HG02678 (cell line): ENCODE data around the gene NOVA2.
A peak's percentile ranks its signal among the peaks of the same experiment; 100 is the strongest.

Source experiments
- ATAC-seq: cut with Tn5 transposase; IDR thresholded peaks from one replicate; pipeline ENCODE4 v1.9.1; 2021; ENCODE audit warnings: mild to moderate bottlenecking, moderate library complexity; ENCODE audit not compliant: unreplicated experiment

NOVA2 gene, protein sequence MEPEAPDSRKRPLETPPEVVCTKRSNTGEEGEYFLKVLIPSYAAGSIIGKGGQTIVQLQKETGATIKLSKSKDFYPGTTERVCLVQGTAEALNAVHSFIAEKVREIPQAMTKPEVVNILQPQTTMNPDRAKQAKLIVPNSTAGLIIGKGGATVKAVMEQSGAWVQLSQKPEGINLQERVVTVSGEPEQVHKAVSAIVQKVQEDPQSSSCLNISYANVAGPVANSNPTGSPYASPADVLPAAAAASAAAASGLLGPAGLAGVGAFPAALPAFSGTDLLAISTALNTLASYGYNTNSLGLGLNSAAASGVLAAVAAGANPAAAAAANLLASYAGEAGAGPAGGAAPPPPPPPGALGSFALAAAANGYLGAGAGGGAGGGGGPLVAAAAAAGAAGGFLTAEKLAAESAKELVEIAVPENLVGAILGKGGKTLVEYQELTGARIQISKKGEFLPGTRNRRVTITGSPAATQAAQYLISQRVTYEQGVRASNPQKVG

DNA sequence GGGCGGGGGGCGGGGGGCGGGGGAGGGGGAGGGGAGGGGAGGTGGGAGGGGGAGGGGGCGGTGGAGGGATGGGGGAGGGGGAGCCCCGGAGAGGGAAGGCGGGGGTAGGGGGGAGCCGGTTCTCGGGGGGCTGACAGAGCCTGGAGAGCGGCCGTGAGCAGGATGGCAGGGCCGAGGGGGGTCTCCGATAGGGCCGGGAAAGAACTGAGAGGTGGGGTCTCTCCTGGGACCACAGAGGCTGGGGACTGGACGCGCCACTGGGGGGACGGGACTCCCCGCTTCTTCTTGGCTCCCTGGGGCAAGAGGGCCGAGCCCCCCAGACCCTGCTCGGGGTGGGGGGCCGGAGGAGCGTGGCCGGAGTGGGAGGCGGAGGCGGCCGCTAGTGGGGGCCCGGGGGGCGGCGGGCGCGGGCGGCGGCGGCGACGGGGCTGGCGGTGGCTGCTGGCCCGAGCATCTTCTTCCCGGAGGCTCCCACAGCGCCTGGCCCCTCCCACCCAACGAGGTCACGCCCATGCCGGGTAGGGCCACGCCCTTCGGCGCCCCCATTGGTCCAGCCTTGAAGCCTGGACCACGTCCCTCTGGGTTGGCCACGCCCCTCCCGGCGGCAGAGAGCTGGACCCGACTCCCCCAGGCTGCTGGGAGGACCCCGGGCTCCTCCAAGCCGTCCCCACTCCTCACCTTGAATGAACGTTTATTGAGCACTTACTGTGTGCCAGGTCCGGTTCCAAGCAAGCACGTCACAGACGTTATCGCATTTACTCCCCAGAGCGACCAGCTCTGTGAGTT lies at the start of gene NOVA2:
NOVA2 (minus strand) TSS at position 313 of the 786 bp plus-strand sequence. CDS start 514 bp downstream, outside the sequence.
- no peak for ATAC-seq

DNA sequence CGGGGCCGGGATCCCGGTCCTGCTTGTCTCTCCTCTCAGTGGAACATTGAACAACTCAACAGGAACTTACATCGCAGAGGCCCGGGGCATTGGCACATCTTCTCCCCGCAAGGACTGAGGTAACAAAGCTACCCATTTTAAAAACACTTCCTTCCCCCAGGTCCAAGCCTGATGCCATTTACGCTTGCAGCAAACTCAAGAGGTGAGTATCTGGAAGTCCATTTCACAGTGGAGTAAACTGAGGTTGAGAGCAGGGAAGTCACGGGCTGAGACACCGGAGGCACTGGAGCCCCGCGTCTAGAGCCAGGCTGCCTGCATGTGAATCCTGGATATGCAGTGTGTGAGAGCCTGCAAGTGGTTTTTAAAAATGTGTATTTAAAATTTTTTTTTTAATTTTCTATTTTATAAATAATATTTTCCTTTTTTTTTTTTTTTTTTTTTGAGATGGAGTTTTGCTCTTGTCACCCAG lies 49.7 kb upstream of the NOVA2 start:
- no peak for ATAC-seq

DNA sequence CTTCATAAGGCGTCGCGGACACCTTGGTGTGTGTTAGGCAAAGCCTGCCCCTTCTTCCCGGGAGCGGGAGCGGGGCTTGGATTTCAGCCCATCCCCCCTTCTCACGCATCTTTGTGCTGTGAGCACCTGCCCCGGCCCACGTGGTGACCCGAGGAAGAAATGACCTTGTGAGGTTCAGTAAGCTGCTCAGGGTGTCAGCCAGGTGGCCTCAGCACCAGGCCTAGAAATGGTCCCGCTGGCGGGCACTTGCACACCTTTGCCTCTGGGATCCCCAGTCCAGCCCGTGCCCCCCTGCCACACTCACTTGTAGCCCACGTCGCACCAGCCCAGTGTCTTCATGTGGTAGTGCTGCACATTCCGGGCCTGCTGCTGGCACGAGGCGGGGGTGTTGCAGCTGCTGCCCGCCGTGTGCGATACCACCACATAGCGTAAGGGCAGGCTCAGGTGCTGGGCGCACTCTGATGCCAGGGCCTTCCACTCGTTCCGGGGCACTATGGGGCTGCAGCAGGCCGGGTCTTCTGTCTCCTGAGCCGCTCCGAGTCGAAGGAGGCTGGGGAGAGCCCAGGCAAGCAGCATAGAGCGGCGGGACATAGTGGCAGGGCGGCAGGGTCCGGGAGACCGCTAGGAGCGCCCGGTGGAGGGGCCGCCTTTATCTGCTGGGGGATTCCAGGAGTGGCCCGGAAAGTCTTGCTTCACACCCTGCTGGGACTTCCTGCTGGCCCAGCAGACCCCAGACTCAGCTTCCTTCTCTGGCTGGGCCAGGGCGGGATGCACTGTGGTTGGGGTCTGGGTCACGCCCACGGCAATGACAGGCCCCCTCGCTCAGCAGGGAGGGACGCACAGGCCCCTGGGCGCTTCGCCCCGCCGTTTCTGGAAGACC lies 49.0 kb upstream of the NOVA2 start, which contains the start of gene PGLYRP1:
PGLYRP1 (minus strand) TSS at position 623 of the 880 bp plus-strand sequence; CDS start at position 591, 32 bp downstream.
- no peak for ATAC-seq

DNA sequence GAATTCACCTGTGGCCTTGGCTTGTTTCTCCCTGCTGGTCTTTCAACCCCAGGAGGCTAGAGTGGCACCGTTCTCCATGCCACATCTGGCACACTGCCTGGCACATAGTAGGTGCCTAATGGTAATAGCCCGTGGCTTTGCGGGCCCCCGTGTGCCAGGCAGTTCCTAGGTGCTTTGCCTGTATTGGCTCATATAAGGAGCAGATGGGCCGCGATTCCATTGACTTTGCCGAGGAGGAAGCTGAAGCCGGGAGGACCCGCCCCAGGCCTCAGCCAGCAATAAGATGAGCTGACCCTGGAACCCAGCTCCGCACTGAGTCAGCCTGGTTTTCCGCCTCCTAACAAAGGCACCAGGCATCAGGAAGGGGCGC lies 48.4 kb upstream of the NOVA2 start:
- ATAC-seq, result no peak

DNA sequence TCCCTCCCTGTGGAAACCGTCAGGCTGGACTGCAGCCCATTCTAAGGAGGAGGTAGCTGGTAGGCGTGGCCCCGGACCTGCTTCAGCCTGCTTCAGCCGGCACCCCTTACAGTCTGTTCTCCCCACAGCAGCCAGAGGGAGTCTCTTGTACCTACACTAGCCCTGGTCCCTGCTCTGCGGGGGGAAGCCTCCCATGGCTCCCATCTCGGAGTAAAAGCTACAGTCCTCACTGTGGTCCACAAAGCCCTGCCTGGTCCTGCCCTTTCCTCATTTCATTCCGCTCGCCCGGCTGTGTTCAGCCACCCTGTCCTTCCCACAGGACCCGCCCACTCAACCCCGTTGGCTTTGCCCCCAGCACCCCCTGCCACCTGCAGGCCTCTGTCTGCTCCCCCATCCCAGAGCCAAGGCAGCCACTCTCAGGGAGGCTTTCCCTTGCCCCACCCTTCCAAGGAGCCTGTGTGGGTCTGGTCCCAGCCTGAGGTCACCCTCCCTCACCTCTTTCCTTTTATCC lies 47.9 kb upstream of the NOVA2 start:
- no peak for ATAC-seq

DNA sequence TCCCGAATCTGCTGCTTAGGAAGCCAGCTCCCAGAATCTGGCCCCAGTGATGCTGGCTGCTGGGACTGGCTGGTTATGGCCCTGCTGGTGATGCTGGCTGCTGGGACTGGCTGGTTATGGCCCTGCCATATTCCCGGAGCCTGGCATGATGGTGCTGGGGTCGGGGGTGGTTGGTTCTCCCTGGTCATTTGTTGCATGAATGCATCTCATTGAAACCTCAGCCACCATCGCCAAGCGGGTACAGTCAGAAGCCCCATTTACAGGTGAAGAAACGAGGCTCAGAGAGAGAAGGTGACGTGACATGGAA lies 47.1 kb upstream of the NOVA2 start:
- no peak for ATAC-seq

DNA sequence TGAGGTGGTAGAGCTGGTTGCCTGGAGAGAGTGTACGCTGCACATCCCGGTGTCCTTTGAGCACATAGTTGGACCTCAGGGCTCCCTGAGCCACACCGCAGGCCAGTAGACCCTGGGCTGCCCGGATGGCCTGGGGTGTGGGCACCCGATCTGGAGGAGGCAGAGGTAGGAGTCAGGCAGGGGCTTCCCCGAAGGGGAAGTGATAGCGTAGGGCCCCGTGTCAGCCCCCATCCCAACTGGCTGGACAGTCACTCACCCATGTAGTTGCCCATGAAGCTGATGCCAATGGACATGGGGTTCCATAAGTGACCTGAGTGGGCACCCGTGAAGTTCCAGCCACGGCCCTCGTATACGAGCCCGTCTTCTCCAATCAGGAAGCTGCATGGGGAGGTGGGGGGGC lies 45.6 kb upstream of the NOVA2 start:
- no peak for ATAC-seq

DNA sequence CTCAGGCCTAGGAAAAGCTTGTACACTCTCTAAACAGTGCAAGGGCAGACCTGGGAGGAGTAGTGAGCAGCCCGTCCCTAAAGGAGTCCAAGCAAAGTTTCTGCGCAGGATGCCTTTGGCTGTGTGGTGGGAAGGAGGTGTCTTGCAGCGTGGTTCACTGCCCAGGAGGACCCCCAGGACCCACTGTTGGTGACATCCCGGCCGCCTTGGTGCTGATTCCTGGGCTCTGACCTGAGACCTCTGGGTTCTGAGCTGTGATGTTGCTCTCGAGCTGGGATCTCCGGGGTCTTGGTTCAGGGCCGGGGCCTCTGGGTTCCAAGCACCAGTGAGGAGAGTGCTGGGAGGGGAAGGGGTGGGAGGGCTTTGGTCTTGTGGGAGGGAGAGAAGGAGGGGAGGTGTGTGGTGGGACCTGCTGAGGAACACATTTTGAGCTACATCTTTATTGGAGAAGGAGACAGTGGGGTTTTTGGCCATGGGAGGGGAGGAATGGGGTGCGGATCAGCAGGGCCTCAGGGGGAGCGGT lies 45.1 kb upstream of the NOVA2 start:
- no peak for ATAC-seq

DNA sequence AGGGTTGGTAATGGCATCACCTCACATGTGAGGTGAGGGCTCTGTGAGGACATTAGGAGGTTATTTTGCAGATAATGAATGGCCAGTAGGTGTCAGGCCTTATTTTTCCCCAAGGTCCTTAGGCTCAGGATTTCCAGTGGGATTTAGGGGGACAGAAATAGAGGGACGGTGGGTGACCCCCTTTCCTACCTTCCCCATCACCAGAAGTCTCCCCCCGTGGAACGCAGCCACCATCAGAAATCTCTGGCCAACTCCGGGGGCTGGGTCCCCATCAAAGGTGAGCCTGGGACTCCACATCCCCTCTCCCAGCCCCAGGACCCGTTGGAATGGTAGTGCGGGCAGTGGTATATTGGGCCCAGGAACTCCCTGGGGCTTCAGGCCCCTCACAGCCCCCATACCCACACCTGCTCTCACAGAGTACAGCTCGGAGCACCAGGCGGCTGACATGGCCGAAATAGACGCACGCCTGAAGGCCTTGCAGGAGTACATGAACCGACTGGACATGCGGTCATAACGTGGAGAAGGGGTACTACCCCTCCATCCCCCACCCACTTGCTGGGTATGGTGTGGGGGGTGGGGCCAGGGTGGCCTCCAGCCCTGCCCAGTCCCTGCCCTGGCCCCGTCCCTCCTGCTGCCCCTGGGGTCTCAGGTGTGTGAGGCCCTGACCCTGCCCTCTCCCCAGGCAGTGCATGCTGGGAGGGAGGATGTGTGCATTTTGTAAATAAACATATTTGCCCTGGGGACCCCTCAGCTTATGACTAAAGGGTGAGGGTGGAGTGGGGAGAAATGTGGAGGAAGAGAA lies 44.4 kb upstream of the NOVA2 start:
- no peak for ATAC-seq

DNA sequence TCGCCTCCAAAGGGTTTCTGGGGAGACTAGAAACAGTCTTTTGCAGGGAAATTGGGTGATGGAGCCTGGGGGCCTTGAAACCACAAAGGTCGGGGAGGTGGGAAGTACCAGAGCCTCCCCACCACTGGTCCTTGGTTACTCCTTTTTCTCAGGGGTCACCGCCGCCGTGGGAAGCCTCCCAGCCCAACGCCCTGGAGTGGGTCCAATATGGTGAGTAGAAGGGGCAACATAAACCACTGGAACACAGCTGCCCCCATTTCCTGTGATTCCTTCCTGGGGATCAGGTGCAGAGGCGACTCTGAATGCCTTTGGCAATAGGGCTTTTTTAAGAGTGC lies 43.4 kb upstream of the NOVA2 start:
- no peak for ATAC-seq

DNA sequence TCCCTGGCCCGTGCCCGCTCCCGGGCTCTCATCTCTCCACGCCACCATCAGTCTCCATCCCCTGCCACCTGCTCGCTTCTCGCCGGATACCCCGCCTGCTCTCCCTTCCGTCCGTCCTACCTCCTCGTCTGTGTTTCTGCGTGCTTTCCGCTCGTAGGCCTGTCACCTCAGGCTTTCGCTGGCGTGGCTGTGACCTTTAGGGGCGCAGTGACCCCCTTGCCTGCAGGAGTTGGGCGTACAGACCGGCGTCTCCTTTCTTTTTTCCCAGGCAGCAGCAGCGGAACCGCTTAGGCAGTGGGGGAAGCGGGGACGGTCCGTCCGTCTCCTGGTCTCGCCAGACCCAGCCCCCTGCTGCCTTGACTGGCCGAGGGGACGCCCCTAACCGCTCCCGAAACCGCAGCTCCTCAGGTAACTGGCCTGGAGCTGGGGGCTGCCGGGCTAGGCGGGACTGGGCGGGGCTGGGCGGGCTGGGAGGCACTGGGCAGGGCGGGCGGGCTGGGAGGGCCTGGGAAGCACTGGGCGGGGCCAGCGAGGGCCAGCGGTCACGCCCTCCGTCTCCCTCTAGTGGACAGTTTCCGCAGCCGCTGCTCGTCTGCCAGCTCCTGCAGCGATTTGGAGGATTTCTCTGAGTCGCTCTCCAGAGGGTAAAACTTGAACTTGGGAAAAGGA lies 42.9 kb upstream of the NOVA2 start:
- peak; percentile 61 for ATAC-seq

DNA sequence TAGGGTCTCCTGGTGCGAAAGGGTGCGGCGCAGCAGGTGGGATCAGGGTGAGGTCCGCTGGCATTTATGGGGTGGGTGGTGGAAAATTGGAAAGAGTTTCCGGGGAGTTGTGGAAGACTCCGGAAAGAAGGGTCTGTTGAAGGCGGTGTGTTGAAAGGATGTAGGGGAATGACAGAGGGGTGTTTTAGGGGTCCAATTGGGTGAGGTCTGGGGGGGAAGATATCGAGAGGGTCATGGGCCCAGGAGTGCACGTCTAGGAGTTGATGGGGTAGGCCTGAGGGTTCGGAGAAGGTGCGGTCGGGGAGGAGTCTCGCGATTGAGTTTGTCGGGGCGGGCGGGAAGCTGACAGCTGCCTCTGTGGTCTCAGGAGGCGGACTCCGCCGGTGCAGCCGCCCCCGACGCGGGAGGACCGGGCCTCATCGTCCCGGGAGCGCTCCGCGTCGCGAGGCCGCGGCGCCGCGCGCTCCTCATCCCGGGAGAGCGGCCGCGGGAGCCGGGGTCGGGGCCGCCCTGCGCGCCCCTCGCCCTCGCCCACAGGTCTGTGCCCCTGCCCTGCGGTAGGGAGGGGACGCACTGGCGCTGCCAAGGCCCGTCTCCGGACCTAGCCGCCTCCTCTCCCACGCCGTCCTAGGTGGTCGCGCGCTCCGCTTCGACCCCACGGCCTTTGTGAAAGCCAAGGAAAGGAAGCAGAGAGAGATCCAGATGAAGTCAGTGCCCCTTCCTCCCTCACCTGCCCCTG lies 42.2 kb upstream of the NOVA2 start:
- peak; percentile 19 for ATAC-seq

DNA sequence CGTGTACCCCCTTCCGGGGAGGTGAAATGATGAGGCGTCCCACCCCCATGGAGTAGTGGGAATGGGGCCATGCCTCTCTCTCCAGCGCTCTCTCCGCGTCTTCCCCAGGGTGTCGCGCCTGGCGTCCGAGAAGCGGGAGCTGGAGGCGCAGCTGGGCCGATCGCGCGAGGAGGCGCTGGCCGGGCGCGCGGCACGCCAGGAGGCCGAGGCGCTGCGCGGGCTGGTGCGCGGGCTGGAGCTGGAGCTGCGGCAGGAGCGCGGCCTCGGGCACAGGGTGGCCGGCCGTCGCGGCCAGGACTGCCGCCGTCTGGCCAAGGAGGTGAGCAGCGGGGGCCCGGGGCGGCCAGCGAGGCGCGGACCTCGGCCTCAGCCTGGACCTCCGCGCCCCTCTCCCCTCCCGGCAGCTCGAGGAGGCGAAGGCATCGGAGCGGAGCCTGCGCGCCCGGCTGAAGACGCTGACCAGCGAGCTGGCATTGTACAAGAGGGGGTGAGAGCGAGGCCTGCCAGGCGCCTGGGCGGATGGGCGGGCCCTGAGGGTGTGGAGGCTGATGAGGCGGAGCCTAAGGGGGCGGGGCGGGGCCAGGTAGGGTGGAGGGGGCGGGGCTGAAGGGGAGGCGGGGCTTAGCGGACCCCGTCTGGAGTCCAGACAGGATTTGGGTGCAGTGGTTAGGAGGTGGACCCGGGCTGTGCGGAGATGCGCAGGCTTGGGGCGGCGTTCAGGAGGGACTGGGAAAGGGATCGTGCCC lies 41.4 kb upstream of the NOVA2 start:
- ATAC-seq, result no peak

DNA sequence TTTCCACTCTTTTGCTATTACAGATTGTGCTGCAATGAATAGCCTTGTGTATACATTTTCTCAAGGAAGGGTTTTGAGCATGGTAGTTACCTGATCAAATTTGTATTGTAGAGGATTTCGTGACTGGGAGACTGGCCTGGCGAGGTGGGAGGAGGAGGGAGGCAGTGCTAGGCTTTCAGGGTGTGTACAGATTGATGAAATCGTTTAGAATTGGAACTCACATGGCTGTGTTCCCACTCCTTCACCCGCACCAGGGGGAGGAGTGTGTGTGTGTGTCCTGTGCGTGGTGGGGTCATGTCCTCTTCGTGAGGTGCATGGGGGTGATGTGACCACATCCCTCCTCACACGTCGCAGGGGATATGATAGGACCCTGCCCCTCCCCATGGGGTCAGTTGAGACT lies 40.9 kb upstream of the NOVA2 start:
- no peak for ATAC-seq

DNA sequence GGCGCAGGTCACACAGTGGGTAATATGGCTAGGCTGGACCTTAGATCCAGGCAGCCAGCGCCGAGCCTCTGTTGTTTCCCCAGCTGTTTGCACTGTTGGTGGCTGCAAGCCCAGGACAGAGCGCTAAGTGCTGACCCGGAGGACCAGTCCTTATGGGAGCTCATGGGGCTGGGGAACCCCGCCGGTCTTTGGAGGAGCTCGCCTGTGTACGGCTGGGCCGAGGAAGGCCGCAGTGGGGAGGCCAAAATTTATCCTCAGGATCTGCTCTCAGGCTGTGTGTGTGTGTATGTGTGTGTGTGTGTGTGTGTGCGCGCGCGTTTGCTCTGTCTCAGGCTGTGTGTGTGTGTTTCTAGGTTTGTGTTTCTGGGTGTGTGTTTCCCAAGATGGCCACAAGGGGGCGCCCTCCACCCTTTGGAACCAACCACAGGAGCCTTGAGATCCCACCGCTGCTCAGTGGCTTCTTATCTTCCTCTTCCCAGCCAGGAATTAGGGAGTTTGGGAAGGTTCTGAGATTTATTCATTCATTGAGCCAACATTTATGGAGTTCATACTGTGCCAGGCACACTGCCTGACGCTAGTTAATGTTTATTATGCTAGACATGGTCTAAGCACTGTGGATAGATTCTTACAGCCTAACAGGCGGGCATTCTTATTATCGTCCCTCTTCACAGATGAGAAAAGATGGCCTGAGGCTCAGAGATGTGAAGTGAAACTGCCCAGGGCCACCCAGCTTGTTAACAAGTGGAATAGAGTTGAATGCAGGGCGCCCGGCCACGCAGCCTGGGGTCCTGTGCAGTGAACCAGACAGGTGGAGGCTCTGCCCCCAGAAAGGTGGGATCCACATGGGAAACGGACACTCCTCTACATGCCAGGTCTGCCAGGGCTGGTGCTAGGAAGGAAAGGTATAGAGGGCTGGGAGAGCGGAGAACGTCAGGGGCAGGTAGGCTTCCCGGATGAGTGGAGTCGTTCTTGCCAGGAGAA lies 36.2 kb upstream of the NOVA2 start:
- no peak for ATAC-seq

DNA sequence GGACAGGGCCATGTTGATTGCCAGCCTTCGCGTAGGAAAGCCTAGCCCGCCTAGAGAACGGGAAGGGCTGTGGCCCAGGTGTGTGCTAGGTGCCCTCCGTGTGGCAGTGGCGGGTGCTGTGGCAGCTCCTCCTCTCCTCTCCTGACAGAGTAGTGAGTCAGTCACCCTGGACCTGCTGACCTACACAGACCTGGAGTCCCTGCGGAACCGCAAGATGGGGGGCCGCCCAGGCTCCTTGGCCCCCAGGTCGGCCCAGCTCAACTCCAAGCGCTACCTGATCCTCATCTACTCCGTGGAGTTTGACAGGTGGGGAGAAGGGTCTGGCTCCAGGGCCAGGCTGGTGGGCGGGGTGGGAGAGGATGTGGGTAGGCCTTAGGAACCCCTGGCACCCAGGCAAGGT lies 32.7 kb upstream of the NOVA2 start:
- no peak for ATAC-seq
